HG03558 (cell line): Measurements from ENCODE around the gene NOM1.

Source experiments
- ATAC-seq: cut with Tn5 transposase; IDR thresholded peaks from one replicate; pipeline ENCODE4 v1.9.1; 2021; ENCODE audit warnings: moderate number of reproducible peaks; ENCODE audit not compliant: unreplicated experiment; ENCODE audit errors: extremely low read depth

Gene NOM1

DNA sequence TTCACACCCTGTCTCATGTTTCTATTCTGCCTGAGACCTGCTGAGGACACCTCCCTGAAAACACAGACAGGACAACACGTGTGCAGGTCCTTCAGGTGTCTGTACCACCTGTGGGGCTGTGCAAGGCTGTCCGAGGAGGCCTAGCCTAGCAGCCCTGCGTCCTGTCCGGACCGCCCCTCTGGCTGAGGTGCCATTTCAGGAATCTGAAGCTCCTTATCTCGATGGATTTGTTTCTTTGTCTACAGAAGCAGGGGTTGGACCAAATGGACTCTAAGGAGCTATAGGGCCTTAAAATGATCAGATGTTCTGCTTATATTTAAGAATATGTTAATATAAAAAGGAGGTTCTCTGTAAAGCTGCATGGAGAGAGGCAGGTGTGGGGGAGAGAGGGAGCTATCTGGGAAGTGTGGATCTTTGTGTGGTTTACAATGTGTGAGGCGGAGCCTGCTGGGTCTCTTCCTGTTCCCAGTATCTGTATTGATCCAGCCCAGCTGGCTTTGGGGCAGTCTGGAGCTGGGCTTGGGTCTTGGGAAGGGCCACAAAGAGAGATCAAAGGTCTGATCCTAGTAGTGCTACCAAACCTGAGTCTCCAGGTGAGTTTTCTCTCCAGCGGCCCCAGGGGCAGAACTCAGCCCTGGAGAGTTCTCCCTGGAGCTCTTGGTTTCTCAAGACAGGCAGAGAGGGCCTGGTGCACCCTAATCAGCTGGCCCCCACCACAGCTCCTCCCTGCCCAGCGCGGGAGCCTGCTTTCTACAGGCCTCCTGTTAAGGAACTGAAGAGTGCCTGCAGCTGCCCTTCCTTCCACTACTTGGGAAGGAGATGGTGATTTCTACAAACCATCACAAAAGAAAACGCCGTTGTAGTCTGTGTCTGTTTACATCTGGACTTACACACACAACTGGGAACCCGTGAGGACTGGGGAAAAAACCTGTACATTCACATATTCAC lies 64.4 kb downstream of the NOM1 start:
- ATAC-seq, result no peak

DNA sequence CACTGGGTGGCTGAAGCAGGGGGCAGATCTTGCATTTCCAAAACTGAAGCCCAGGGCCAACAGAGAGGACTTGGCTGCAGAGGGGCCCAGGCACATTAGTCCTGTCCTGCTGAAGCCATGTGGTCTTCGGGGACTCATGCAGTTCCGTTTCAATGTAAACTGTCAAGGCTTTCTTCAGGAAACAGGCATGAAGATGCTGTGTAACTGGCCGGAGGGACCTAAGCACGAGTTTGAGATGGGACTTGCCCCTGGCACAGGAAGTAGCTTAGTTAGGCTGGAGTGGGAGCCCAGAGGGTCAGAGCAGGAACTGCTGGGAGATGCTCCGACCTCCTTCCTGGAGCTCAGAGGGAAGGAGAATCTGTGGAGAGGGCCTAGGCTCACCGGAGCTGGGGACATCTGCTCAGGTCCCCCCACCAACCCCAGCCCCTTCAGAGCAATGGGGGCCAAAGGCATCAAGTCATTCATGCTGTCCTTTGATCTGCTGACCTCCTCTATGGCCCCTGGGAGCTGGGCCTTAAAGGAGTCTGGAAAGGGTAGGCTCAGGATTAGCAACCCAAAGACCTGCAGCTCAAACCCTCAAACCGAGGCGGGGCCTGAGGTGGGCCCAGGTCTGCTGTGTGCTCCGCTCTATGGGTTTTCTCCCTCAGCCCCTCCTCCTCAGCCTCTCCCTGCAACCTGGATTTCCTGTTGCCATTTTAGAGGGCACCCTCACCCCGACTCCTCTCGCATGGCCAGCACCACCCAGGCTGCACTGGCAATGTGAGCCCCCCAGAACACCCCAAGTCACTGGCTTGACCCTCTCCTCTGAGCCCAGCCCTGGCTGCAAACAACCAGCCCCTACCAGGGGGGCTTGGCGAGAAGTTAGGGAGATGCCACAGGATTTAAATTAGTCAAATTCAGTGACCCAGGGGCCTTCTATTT lies 65.4 kb downstream of the NOM1 start:
- no peak for ATAC-seq

DNA sequence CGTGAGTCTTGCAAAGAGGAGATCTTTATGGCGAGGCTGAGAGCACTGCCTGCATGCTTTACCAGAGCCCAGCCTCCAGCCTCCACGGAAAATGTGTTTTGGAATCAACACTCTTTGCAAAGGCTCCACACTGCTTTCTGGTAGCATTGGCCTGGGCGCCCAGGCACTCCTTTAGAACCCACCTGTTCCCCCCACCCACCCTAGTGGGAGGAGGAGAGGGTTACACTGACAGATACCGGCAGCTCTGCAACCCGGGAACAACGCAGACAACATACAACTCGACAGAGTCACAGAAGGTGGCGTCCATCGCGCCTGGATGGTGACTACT lies 66.5 kb downstream of the NOM1 start:
- ATAC-seq, result no peak

DNA sequence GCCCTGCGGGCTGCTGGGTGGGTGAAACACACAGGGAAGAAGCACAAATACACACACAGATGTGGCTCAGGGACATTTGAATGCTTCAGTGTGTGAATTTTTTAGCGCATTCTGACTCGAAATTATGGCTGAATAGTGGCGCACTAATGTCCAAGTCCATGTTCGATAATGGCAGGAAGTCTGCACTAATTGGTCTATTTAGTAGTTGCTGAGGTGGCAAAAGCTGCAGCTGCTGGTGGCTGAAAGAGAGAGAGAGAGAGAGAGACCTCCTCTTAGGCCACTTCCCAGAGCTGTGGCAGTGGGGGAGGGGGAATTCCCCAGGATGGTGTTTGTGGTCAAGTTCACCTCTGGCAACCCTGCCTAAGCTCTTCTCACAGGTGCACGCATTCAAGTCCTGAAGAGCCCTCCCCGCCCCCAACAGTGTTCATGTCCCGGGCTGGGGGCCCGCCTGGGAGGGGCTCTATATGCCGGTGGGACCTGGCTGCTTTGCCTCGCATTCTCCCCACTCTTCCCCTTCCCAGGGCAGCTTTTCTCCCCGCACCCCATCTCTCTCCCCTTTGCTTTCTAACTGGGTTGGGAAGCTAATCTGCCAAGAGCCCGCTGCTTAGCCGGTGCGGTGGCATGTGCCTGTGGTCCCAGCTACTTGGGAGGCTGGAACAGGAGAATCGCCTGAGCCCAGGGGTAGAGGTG lies 67.0 kb downstream of the NOM1 start:
- peak; percentile 59 for ATAC-seq

DNA sequence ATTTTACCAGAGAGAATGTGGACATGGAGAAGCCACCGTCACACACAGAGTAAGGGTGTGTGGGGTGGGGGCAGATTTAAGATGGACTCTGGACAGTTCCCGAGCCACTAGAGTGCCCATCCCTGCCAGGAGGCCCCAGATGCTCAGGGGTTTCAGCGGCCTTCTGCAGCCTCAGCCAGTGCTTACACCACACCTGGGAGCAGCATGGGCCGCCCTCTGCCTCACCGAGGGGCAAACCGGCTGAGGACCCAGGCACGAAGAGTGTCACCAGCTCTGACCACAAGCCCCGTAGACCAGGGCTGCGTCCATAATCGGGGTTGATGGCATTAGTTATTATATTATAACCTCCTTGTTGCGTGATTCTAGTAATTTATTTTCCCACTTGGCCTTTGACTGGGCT lies 67.6 kb downstream of the NOM1 start:
- ATAC-seq, result no peak

DNA sequence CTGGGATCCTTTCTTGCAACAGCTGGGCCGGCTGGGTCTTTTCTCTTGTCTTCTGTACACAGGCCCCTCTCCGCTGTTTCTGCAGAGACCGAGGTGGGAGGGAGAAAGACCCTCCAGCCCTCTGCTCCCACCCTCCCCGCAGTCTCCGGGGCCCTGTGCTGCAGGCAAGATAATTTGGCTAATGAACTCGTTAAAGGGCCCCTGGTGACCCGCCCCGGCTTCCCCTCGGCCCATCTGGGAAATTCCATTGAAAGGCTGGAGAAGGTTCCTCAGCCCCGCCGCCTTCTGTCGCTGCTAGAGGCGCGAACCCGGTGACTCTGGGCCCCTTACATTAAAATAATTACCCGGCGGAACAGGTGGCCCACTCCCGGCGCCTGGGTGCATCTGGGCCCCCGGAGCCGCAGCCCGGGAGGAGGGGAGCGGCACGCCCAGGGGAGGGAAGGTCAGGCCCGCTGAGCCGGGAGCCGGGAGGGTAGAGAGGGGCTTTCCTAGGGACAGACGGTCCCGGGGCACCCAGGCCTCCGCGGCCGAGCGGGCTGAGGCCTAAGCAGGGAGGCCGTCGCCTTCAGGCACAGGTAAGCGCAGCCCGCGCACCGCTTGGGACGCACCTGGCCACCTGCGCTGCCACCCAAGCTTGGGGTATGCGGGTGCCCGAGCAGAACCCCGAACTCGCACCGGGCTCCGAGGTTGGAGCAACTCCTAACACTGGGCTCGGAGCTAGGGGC lies 68.3 kb downstream of the NOM1 start:
- no peak for ATAC-seq

DNA sequence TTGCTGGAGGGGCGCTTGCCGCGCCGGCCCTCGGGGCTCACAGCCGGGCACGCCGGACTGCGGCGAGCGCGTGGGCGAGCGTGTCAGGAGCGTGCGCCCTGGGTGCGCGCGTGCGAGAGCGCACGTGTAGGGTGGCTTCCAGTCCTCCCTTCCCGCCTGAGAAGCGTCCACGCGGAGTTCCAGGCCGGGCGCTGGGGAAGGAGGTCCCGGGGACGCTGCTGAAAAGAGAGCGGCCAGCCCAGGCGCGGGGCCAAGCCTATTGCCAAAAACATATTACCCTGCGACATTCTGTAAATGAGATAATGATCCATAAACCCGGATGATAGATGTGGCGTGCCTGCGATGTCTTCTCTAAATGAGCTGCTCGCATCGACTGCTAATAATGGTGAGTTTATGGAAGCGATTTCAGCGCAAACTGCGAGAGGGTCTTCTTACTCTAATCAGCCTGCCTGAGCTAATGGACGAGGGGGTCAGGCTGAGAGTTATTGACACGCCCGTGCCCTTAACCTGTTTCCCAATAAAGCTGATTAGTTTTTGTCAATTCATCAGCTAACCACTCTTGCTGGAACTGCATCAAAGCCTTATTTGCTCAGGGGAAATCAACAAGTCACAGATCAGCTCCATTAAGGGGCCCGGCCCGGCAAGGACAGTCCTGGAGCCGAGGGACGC lies 69.0 kb downstream of the NOM1 start:
- ATAC-seq, result no peak

DNA sequence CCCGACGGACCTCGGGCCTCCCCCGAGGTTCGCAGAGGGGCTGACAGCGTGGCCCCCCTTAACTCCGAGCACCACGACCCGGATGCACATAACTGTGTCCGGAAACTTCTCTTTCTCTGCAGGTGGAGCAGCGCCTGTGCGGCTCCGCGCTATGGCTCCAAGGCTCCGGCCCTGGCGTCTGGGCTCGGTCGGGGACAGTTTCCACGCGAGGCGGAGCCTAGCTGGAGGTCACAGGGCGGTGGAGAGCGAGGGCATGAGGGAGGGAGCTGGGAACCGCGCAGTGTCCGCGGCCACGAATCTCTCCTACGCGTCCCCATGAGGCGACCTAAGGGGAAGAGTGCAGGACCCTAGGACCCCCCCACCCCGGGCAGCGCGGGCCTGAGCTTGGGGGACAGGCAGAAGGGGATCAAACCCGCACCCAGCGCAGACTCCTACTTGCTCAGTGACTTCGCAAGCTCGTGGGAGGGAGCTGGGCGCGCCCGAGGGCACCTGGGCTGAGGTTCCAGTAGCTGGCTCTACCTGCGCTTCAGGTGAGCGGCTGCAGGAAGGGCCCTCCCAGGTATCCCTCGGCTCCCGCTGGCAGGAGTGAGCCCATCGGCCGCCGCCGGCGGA lies 69.6 kb downstream of the NOM1 start:
- no peak for ATAC-seq

DNA sequence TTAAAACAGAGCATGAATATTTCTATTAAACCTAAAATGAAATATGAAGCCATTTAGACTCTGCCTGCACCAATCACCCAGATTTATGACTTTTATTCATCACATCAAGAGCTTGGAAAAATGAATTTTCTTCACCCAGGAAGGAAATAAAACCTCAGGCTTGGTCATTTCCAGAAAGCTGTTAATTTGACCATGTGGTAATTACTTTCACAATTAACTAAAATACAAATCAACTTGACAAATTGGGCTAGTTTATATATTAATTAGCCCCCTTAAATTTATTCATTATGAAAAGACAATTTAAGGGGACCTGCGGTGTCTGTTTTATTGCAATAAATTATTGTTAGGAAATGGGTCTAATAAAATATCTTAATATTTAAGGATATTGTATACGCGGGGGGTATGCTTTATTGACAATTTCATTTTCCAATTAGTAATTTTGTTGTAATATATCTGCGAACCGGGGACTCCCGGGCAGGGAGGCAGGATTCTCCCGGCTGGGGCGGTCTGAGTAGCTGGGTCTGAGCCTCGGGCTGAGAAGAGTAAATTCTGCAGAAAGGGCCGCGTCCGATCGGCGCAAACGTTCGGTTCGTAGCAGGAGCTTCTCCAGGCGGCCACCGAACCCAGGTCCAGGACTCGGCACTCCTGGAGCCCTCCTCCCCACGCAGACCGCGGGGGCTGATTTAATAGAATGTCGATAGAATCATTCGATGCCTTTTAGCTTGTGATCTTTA lies 70.4 kb downstream of the NOM1 start:
- ATAC-seq, result no peak

DNA sequence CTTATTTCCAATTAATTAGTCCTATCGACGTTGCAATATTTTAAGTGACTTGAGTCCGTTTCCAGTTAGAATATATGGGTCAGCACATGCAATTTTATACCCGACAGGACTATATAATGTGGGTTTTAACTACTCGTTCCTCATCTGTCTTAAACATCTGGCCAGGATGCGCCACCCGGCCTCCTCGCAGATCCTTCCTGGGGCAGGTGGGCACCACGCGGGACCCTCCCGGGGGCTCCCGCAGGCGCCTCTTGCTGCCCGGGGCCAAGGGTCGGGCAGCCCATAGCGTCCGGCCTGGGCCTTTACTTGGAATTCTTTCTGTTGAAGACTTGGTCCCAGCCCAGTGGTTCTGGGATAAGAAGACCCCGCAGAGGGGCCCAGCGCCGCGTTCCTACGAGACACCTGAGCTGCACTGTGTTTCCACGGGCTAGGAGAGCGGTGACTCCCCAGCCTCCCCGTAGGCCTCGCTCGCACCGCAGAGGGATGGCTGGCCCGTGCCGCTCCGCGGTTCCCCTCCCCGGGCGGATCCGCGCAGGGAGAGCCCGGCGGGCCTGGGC lies 71.1 kb downstream of the NOM1 start:
- ATAC-seq, result no peak

DNA sequence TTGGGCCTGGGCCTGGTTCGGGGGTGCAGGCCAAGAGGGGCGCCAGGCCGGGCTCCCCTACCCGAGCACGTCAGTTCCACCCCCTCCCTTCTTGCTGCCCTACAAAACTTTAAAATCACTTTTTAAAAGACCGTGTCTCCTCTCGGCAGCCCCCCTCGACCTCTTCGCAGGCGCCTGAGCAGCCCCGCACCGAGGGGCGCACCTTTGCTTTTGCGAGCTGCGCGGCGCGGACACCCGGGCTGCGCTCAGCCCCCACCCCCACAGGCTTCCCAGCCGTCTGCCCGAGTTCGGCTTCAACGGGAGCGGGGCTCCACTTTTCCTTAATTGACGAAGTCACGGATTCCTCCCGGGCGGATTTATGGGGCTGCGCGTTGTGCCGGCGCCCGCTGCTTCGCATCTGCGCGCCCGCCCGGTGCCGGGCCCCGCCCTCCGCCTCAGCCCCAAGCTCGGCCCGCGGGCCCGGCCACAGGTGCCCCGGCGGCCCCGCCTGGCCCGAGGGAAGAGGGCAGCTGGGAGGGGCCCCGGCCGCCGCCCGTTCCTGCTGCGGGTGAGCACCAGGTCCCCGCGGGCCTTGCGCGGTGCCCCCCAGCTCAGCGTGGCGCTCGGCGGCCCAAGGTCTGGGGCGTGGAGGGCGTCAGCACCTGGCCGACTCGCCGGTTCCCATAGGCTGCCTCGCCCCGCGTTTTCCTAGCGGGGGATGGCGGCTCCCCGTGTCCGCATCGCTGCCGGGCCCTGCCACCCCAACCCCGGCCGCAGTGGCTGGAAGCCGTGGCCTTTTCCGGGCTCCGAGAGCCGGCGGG lies 71.8 kb downstream of the NOM1 start:
- ATAC-seq, result no peak

DNA sequence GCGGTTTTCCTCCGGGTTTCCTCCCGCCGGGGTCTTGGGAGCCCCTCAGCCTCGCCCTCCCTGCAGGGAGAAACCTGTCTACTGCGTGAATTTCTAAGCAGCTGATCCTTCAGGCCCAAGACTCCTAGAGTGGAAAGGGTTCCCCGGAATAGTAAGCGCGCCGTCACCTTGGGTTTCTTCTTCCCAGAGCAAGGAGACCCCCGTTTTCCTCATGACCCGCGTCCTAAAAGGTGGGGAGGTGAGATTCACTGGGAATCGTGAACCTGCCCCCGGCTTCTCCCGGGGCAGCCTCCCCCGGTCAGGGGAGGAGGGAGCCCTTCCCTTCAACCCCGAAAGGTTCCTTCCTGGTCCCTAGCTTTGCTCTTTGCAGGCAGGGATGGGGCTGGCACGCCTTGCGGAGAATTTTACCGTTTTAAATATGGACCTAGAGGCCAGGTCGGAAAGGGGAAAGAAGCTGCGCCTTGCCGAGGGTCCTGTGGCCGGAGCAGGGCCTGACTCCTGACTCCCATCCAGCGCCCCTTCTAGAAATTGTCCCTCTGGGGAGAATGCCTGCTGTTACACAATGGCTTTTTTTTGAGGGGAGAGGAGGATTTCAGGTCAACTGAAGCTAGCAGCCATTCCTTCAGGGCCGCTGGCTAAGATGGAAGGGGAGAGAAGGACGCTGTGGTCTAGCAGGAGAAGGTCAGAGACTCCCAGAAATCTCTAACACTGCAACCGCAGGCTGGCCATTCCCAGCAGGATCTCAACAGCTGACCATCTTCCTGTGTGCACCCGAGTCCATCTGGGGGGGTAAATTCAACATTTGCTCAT lies 72.6 kb downstream of the NOM1 start:
- ATAC-seq, result no peak
